Neural progenitor cell (in vitro differentiated cells): ENCODE measurements around the gene MSLN. TPM values are rescaled to one million over a fixed set of nuclear protein-coding genes. Genes with fewer than 3 reads are reported as not detected.

Source experiments
- DNase-seq: peaks from one replicate; pipeline ENCODE4 v3.0.0-alpha.2; 2016; ENCODE audit warnings: low spot score
- H2AFZ ChIP-seq: fragments of 200-600 bp; sonication (generic); replicated peaks from 2 replicates; pipeline ENCODE4 v1.6.1; 2016; ENCODE audit warnings: antibody characterized with exemption
- H3F3A ChIP-seq: fragments of 200-600 bp; sonication (generic); 2 replicates; pipeline ENCODE4 v1.6.1; 2016; ENCODE audit warnings: antibody characterized with exemption, low read depth
- H3K27ac ChIP-seq: fragments of 200-600 bp; sonication (generic); 2 replicates; pipeline ENCODE4 v1.5.1; 2016; ENCODE audit warnings: mild to moderate bottlenecking
- H3K27me3 ChIP-seq: fragments of 200-600 bp; sonication (generic); 2 replicates; pipeline ENCODE4 v1.6.1; 2016; ENCODE audit warnings: mild to moderate bottlenecking, moderate library complexity
- H3K36me3 ChIP-seq: fragments of 200-600 bp; sonication (generic); 2 replicates; pipeline ENCODE4 v1.5.1; 2016
- H3K4me1 ChIP-seq: fragments of 200-600 bp; sonication (generic); 2 replicates; pipeline ENCODE4 v1.6.1; 2016; ENCODE audit warnings: mixed run types
- H3K4me2 ChIP-seq: fragments of 200-600 bp; sonication (generic); 2 replicates; pipeline ENCODE4 v1.6.1; 2016
- H3K4me3 ChIP-seq: fragments of 200-600 bp; sonication (generic); 2 replicates; pipeline ENCODE4 v1.5.1; 2016
- H3K79me2 ChIP-seq: fragments of 200-600 bp; sonication (generic); 2 replicates; pipeline ENCODE4 v1.6.1; 2016; ENCODE audit warnings: low read depth
- H3K9ac ChIP-seq: fragments of 200-600 bp; sonication (generic); 2 replicates; pipeline ENCODE4 v1.6.1; 2016
- H3K9me3 ChIP-seq: fragments of 200-600 bp; sonication (generic); 2 replicates; pipeline ENCODE4 v1.5.1; 2016; ENCODE audit warnings: low read depth
- H4K20me1 ChIP-seq: fragments of 200-600 bp; sonication (generic); 2 replicates; pipeline ENCODE4 v1.6.1; 2016; ENCODE audit warnings: low read depth
- H3K27ac Mint-ChIP-seq: 3 replicates; pipeline ENCODE4 v1.8.0; 2021; ENCODE audit warnings: mixed read lengths
- H3K27me3 Mint-ChIP-seq: 2 replicates; pipeline ENCODE4 v1.8.0; 2022; ENCODE audit warnings: low read depth, mild to moderate bottlenecking, inconsistent platforms, moderate library complexity, mixed read lengths; ENCODE audit not compliant: insufficient read depth
- H3K36me3 Mint-ChIP-seq: 3 replicates; pipeline ENCODE4 v1.8.0; 2021; ENCODE audit warnings: mixed read lengths
- H3K4me1 Mint-ChIP-seq: 3 replicates; pipeline ENCODE4 v1.8.0; 2021; ENCODE audit warnings: mixed read lengths
- H3K4me3 Mint-ChIP-seq: 3 replicates; pipeline ENCODE4 v1.8.0; 2021; ENCODE audit warnings: mild to moderate bottlenecking, moderate library complexity, mixed read lengths
- H3K9me3 Mint-ChIP-seq: 3 replicates; pipeline ENCODE4 v1.8.0; 2020; ENCODE audit warnings: mixed read lengths
- CTCF ChIP-seq: fragments of 200-600 bp; sonication (generic); IDR thresholded peaks from 2 replicates; pipeline ENCODE4 v1.5.1; 2017; ENCODE audit warnings: antibody characterized with exemption, mild to moderate bottlenecking
- EZH2 ChIP-seq: fragments of 200-600 bp; sonication (generic); IDR thresholded peaks from 2 replicates; pipeline ENCODE4 v1.6.1; 2017; ENCODE audit warnings: antibody characterized with exemption, mild to moderate bottlenecking, moderate library complexity
- EZH2phosphoT487 ChIP-seq: fragments of 200-600 bp; sonication (generic); IDR thresholded peaks from 2 replicates; pipeline ENCODE4 v1.6.1; 2017; ENCODE audit warnings: antibody characterized with exemption
- total RNA-seq: library from RNA; depleted of rRNA; stranded (reverse); fragments of >200 nt; gene quantifications from 2 replicates; pipeline ENCODE4 v1.2.3, GENCODE V29; 2015; ENCODE audit warnings: low replicate concordance

Gene MSLN
- total RNA-seq, 1 donor from 2014 or later, result 0.82 TPM

- no peaks in the 10 kb centered on the region for H3K36me3 ChIP-seq
- Mint-ChIP-seq H3K27me3 (peaks cover 4% of the 10 kb centered on the region), H3K36me3 (no peaks in the 10 kb centered on the region), H3K4me1 (peaks cover 4% of the 10 kb centered on the region), H3K4me3 (no peak overlapping the region), H3K27ac (no peak overlapping the region), H3K9me3 (no peaks in the 10 kb centered on the region)
- no peak overlapping the region for H3K27ac ChIP-seq
- no peak for TF ChIP-seq CTCF
- no peak for TF ChIP-seq EZH2
- no peak for TF ChIP-seq EZH2phosphoT487
- H3K4me3 ChIP-seq, result no peak overlapping the region
- H3K9me3 ChIP-seq, result no peaks in the 10 kb centered on the region
- DNase-seq, result no peak
- no peaks in the 10 kb centered on the region for H3F3A ChIP-seq
- no peaks in the 10 kb centered on the region for H3K4me1 ChIP-seq
- H2AFZ ChIP-seq, result no peak overlapping the region
- no peaks in the 10 kb centered on the region for H3K79me2 ChIP-seq
- H4K20me1 ChIP-seq, result no peaks in the 10 kb centered on the region
- H3K4me2 ChIP-seq, result no peak overlapping the region
- H3K27me3 ChIP-seq, result no peaks in the 10 kb centered on the region
- H3K9ac ChIP-seq, result no peak overlapping the region
These were observed 7.9 kb downstream of the MSLN start for GRCh38 chr16:768428-768827.

GRCh38 chr16:769184-769784 lies 8.8 kb downstream of the MSLN start:
- peaks cover 2% of the 10 kb centered on the region for H3K4me1 Mint-ChIP-seq
- Histone ChIP-seq H3K4me3 (no peak overlapping the region), H3K36me3 (no peaks in the 10 kb centered on the region), H3K9ac (no peak overlapping the region), H4K20me1 (no peaks in the 10 kb centered on the region), H2AFZ (no peak overlapping the region), H3F3A (no peaks in the 10 kb centered on the region), H3K9me3 (no peaks in the 10 kb centered on the region), H3K4me2 (no peak overlapping the region), H3K4me1 (no peaks in the 10 kb centered on the region), H3K79me2 (no peaks in the 10 kb centered on the region), H3K27me3 (no peaks in the 10 kb centered on the region), H3K27ac (no peak overlapping the region)
- no peak overlapping the region for H3K4me3 Mint-ChIP-seq
- DNase-seq, result no peak
- peaks cover 5% of the 10 kb centered on the region for H3K27me3 Mint-ChIP-seq
- TF ChIP-seq EZH2phosphoT487, result no peak
- TF ChIP-seq CTCF, result no peak
- TF ChIP-seq EZH2, result no peak
- no peak overlapping the region for H3K27ac Mint-ChIP-seq
- H3K36me3 Mint-ChIP-seq, result no peaks in the 10 kb centered on the region
- H3K9me3 Mint-ChIP-seq, result no peaks in the 10 kb centered on the region

DNA sequence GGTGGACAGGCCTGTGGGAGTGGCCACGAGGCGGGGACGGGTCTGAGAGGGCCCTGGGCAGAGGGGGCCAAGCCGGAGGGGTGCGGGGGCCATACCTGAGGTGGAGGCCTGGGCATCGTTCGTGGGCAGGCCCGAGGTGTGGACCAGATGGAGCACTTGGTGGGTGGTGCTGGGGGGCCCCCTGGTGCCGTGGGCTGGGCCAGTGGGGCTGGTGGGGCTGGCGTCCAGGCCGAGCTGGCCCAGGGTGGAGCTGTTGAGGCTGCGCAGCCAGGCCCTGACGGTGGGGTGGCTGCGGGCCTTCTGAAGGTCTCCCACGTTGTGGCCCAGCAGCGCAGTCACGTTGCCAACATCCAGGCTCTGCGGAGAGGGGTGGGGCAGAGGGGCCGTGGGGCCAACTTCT lies 9.4 kb downstream of the MSLN start:
- Histone ChIP-seq H2AFZ (no peak overlapping the region), H3K79me2 (no peaks in the 10 kb centered on the region), H3K4me3 (no peak overlapping the region), H4K20me1 (no peaks in the 10 kb centered on the region), H3K27ac (no peak overlapping the region), H3K9me3 (no peaks in the 10 kb centered on the region), H3K27me3 (no peaks in the 10 kb centered on the region), H3F3A (no peaks in the 10 kb centered on the region), H3K4me1 (no peaks in the 10 kb centered on the region), H3K4me2 (no peak overlapping the region), H3K36me3 (no peaks in the 10 kb centered on the region), H3K9ac (no peak overlapping the region)
- Mint-ChIP-seq H3K4me3 (no peak overlapping the region), H3K27me3 (peaks cover 5% of the 10 kb centered on the region), H3K36me3 (no peaks in the 10 kb centered on the region), H3K27ac (no peak overlapping the region), H3K4me1 (peaks cover 2% of the 10 kb centered on the region), H3K9me3 (no peaks in the 10 kb centered on the region)
- no peak for DNase-seq
- no peak for TF ChIP-seq EZH2
- TF ChIP-seq EZH2phosphoT487, result no peak
- TF ChIP-seq CTCF, result no peak
